Activated T-cell treated with anti-CD3 and anti-CD28 coated beads for 1 hour (primary cell): Measurements from ENCODE around the gene PDYN.

ENCODE experiments used
- DNase-seq: peaks from one replicate; pipeline ENCODE4 v3.0.0-alpha.2; 2020; ENCODE audit warnings: low read depth

Gene PDYN

DNA sequence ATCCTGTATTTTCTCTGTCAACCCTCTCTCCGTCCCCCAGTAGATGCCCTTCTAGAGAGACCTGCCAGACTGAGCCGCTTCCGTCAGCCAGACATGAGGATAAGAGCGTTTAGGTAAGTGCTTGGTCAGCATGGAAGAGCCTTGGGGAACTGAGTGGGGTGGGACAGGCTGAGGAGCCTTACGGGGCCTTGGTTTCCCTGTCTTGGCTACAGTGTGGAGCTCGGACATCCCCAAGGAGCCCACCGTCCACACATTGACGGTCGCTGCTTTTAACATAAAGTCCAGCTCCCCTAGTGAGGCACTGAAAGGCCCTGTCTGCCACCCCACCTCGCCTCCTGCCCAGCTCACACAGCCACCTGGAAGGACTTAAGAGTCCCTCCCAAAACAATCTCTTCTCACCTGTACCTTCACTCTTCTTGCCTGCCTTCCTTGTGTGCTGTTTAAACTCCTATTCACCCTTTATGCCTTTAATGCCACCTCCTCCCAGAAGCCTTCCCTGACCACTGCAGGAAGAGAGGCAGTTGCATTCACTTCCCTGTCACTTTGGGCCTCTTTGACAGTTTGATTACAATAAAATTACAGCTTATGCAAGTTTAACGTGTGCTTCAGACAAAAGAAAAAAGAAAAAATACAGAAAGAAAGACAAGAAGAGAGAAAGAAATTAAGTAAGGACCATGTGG lies 42.3 kb downstream of the PDYN start:
- no peak for DNase-seq

GRCh38 chr20:1950836-1951235 lies 43.0 kb downstream of the PDYN start:
- no peak for DNase-seq

DNA sequence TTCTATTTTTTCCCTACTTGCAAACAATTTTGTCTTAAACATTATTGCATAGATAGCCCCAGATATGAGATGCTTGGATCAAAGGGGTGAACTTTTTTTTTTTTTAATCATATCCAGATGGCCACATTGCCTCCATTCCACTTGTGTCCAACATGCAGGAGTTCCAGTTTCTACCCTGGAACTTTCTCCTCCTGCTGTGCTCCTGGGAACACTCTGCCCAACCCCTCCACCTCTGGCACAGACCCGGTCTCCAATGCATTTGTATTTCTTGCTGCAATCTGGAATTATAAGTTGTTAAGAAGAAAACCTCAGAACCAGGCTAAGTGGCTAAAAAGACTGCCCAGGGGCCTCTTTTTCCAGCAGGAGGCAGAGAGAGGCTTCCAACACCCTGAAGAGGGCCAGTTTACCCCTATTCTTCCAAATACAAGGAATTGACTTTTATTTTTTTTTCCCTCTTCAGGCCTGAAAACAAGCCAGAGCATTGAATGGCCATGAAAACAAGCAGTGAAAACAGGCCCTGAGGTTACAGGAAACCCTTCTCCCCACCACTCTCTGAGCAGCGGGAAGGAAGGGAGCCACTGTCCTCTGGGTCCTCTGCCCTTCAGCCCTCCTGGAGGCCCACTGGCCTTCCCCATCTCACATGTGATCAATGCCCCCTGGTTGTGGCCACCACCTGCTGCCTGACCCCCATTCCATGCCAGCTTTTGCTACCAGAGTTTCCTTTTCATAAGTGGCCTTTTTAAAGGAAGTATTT lies 44.3 kb downstream of the PDYN start:
- no peak for DNase-seq

GRCh38 chr20:1947535-1947846 lies 46.4 kb downstream of the PDYN start:
- DNase-seq, result no peak

GRCh38 chr20:1946762-1947534 lies 46.9 kb downstream of the PDYN start:
- DNase-seq, result no peak

- DNase-seq, result no peak
These were observed 47.5 kb downstream of the PDYN start for GRCh38 chr20:1946442-1946761.

DNA sequence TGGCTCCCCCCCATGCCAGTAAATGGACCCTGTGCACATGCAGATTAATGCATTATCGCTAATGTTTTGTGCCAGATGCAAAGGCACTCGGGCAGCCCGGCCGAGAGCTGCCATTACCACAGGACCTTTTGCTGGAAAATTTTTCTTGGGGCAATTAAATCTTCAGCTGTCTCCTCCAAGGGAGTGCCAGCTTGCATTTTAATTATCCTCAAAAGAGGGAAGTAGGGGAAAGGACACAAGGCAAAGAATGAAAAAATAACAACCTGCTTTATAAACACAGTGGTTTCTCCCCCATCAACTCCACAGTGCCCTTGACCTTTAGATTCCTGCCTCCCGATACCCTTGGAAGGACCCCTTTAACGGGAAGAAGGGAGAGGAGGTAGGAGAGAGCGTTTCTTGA lies 48.2 kb downstream of the PDYN start:
- no peak for DNase-seq

DNA sequence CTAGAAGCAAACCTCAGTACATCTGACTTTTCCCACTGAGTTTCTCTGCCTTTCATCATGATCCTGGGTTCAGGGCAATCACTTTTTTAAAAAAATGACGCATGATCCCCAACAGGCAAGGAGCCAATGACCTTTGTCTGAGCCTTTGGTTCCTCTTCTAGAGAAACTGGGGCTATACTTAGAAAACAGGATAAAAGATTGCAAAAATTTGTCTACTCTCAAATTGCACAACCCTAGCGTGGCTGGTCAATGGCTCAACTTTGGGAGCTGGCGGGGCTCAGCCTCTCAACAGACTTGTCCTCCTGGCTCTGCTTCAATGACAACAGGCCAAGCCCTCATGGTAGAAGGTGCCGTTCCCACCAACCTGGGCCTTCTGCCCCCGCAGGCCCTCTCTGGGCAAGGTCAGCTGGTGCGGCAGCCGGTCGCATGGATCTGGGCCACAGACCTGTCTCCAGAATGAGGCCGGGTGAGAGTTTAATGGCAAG lies 48.7 kb downstream of the PDYN start:
- no peak for DNase-seq

DNA sequence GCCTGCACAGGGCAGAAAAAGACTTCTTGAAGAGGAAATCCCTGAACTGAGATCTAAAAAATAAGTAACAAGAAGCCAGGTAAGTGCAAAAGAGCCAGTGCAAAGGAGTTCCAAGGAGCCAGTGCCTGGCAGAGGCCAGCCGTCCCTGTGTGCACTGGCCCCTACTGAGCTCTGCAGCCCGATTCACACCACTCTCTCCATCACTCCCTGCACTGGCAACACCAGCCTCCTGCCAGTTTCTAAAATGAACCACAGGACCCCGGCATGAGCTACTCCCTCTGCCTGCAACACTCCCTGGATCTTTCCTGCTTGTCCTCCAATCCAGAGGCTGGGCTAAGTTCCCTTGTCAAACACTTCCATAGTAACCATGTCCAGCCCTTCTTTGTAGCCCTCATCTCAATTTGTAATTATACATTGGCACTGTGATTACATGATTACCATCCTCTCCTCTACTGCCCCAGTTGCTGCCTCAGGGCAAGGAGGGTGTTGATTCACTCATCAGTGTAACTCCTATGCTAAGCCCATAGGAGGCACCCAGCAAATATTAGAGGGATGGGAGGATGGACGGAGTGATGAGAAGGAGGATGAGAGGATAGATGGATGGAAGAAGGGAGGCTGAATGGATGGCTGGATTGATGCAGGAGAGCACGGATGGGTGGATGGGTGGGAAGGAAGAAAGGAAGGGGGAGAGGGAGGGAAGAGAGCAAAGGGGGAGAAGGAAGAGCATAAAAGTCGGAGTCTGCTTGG lies 49.3 kb downstream of the PDYN start:
- no peak for DNase-seq

GRCh38 chr20:1943275-1944002 lies 50.4 kb downstream of the PDYN start:
- no peak for DNase-seq

DNA sequence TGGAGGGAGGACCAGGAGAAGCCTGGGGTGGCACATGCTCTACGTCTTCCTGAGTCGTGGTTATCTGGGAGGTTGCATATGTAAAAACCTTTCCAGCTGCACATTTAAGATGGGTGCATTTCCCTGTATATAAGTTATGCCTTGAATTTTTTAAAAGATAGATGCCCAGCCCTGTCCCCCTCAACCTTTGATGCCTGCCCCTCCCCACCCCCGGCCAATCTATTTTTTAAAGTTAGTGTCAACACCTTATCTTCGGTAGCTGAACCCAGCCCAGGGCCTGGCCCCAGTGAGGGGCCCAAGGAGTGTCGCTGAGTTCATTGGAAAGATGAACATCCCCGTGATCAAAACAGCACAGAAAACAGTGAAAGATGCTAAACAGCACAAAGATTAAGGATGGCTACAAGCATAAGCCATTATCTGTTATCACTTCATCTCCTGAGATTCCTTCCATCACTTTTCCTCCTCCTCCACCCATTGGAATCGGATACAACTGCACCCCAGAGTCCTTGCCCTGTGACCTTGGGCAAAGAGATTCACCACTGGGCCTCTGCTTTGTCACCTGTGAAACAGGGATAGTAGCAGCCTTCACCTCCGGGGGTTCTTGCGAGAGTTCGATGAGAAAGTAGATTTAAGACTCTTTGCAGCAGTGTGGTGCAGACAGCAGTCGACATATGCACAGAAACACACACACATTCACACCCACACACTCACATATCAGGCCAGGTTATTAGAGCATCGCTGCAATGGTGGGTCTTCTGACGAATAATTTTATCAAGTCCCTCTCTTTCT lies 51.2 kb downstream of the PDYN start:
- DNase-seq, result no peak

GRCh38 chr20:1942061-1942460 lies 51.8 kb downstream of the PDYN start:
- DNase-seq, result no peak

DNA sequence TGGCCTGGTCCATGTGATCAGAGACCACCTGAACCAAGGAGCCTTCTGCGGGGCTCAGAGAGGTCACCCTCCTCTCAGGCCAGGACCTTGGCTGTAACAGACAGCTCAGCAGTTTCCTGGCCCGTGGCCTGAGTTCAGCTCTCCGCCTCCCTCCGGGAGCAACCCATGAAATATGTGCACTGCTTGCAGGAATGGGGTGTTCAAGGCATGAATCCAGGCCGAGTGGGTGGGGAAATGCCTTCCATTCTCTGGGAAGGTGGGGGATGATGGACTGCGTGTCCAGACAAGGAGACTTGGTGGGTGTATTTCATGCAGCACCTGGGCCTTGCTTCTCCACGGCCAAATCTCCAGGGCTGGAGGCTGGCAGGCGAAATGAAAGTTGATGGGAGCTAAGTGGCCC lies 52.6 kb downstream of the PDYN start:
- DNase-seq, result no peak

DNA sequence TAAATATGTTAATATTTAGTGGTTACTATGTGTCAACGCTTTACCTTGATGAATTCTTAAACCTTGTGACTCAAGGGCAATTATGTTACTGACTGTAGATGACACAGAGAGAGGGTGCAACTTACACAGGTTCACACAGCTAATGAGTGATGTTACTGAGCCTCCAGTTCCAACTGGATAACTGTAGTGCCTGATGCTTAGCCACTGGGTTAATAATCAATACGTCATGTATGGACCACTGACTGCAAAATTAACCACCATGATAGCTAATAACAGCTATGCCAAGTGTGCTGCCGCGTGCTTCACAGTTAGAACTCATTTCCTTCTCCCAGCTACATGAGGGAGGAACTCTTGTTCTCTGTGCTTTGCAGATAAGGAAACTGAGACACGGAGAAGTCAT lies 53.3 kb downstream of the PDYN start:
- no peak for DNase-seq

- no peak for DNase-seq
These were observed 54.6 kb downstream of the PDYN start for GRCh38 chr20:1939270-1939595.

- DNase-seq, result no peak
These were observed 55.2 kb downstream of the PDYN start for GRCh38 chr20:1938464-1939269.

- no peak for DNase-seq
These were observed 56.4 kb downstream of the PDYN start for GRCh38 chr20:1937316-1937976.

DNA sequence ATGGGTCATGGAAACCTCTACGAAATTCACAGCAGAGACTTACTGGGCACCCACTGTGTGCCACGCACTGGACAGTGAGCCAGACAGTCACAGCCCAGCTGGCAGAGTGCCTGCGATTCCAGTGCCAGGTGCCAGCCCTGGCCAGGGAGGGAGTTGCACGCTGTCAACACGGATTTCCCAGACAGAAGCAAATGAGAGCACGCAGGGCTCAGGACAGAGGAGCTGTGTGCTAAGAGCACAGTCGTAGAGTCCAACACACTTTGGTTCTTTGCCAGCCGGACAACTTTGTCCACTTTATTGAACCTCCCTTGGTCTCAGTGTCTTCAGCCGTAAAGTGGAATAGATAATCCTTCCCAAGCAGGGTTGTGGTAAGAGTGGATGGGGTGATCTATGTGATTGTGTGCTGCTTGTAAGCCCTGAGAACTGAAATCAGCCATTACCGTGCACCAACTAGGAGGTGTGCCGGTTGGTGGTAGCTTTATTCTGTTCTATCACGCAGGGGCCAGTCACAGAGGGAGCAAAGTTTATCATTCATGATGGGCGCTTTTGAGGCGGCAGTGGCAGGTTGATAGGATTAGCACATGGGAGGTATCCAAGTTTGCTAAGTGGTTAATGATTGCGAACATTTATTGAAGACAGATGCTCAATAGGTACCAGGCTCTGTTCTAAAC lies 58.0 kb downstream of the PDYN start:
- no peak for DNase-seq
